Fibroblast of peridontal ligament (primary cell): ENCODE results near the gene CALD1.

Experiments
- DNase-seq: peaks from one replicate; pipeline ENCODE4 v3.0.0-alpha.2; 2010; ENCODE audit errors: extremely low read depth

Gene CALD1

GRCh38 chr7:135001390-135002165, 222.1 kb downstream of the CALD1 start:
- DNase-seq = no peak

- DNase-seq = no peak
Observed at GRCh38 chr7:135012229-135012628, 232.8 kb downstream of the CALD1 start.
